Endothelial cell of umbilical vein (primary cell): Measurements from ENCODE around the gene KAZN. TPM values are rescaled to one million over a fixed set of nuclear protein-coding genes. Genes with fewer than 3 reads are reported as not detected.

Source experiments
- BruUV-seq: library from RNA; stranded (reverse); fragments of 400-500 nt; replicated peaks from 2 replicates; lab custom pipeline; 2021; lab: Mats Ljungman, UMichigan
- CTCF ChIA-PET: fragments of 300-600, 350-600 bp; sonication (Branson Sonifier 250); formaldehyde crosslinking; loops from one replicate; lab custom pipeline; 2021; ENCODE audit warnings: antibody characterized with exemption, inconsistent platforms; lab: Charles Lee
- POLR2A ChIA-PET: fragments of 300-600, 350-600 bp; sonication (Branson Sonifier 250); formaldehyde crosslinking; loops from one replicate; lab custom pipeline; 2021; ENCODE audit warnings: antibody characterized with exemption, inconsistent platforms; lab: Charles Lee
- DNase-seq: peaks from one replicate; pipeline ENCODE4 v3.0.0-alpha.2; 2011; ENCODE audit warnings: low read depth, low spot score
- FAIRE-seq: peaks from 2 replicates; lab custom pipeline; 2011; peaks lifted over from hg19 to GRCh38; lab: Jason Lieb, UNC
- H2AFZ ChIP-seq: 2 replicates; pipeline ENCODE4 v1.6.0; 2012; ENCODE audit warnings: low read depth, low read length, control low read depth, inconsistent platforms
- H3K27ac ChIP-seq: 2 replicates; pipeline ENCODE4 v1.5.1; 2011; ENCODE audit warnings: low read depth, mild to moderate bottlenecking, control low read depth, low read length, moderate library complexity; ENCODE audit not compliant: insufficient read depth
- H3K27me3 ChIP-seq, 2 experiments: 2 replicates each; pipeline versions ENCODE4 v1.6.0 to v1.6.1; 2011; ENCODE audit warnings: low read length in 2 of 2, mixed read lengths in 1 of 2; ENCODE audit not compliant: control insufficient read depth in 2 of 2, insufficient read depth in 2 of 2
- H3K36me3 ChIP-seq, 2 experiments: 2 replicates in 1 of 2; 3 replicates in 1 of 2; pipeline ENCODE4 v1.5.1; 2011; ENCODE audit warnings: low read length in 2 of 2, mild to moderate bottlenecking in 1 of 2, moderate library complexity in 1 of 2; ENCODE audit not compliant: control insufficient read depth in 2 of 2, insufficient read depth in 2 of 2; ENCODE audit errors: extremely low read depth in 1 of 2
- H3K4me1 ChIP-seq: 3 replicates; pipeline ENCODE4 v1.5.1; 2011; ENCODE audit warnings: mild to moderate bottlenecking, low read length; ENCODE audit not compliant: control insufficient read depth, insufficient read depth; ENCODE audit errors: extremely low read depth
- H3K4me2 ChIP-seq: 2 replicates; pipeline ENCODE4 v1.6.1; 2011; ENCODE audit warnings: low read length, control low read depth, mixed read lengths; ENCODE audit not compliant: insufficient read depth
- H3K4me3 ChIP-seq, 3 experiments: fragments of 200-600 bp in 1 of 3; sonication (generic), shearing (Covaris generic) in 1 of 3; replicated peaks in 1 of 3; 2 replicates each; pipeline ENCODE4 v1.5.1; 2011 to 2016; ENCODE audit warnings: control low read depth in 3 of 3, low read length in 3 of 3, mild to moderate bottlenecking in 2 of 3, inconsistent platforms in 1 of 3, low read depth in 1 of 3, moderate library complexity in 1 of 3; ENCODE audit not compliant: insufficient read depth in 1 of 3
- H3K79me2 ChIP-seq: 2 replicates; pipeline ENCODE4 v1.6.0; 2012; ENCODE audit warnings: low read length, inconsistent platforms; ENCODE audit not compliant: control insufficient read depth, insufficient read depth
- H3K9ac ChIP-seq: replicated peaks from 2 replicates; pipeline ENCODE3; 2011; ENCODE audit warnings: low read length, control low read depth; ENCODE audit not compliant: insufficient read depth; ENCODE audit errors: extremely low read depth
- H3K9me1 ChIP-seq: replicated peaks from 3 replicates; pipeline ENCODE4 v1.6.0; 2011; ENCODE audit warnings: mild to moderate bottlenecking, low read length; ENCODE audit not compliant: control insufficient read depth, insufficient read depth; ENCODE audit errors: extremely low read depth
- H3K9me3 ChIP-seq: replicated peaks from 2 replicates; pipeline ENCODE4 v1.5.1; 2012; ENCODE audit warnings: low read length, inconsistent platforms; ENCODE audit not compliant: control insufficient read depth, insufficient read depth
- H4K20me1 ChIP-seq: replicated peaks from 2 replicates; pipeline ENCODE3; 2011; ENCODE audit warnings: mild to moderate bottlenecking, low read length; ENCODE audit not compliant: control insufficient read depth, insufficient read depth; ENCODE audit errors: extremely low read depth
- EZH2 ChIP-seq: IDR thresholded peaks from 2 replicates; pipeline ENCODE4 v1.6.1; 2012; ENCODE audit warnings: borderline replicate concordance, low read depth, mild to moderate bottlenecking, moderate library complexity, low read length, inconsistent platforms; ENCODE audit not compliant: severe bottlenecking
- FOS ChIP-seq: IDR thresholded peaks from 2 replicates; pipeline ENCODE4 v1.6.1; 2011; ENCODE audit warnings: mild to moderate bottlenecking, low read length, moderate library complexity, borderline replicate concordance; ENCODE audit not compliant: insufficient read depth
- GATA2 ChIP-seq: IDR thresholded peaks from 2 replicates; pipeline ENCODE4 v1.7.0; 2011; ENCODE audit warnings: low read depth, mild to moderate bottlenecking, moderate library complexity, mixed read lengths, low read length; ENCODE audit not compliant: insufficient read length, insufficient read depth
- JUN ChIP-seq: IDR thresholded peaks from 2 replicates; pipeline ENCODE4 v1.6.1; 2011; ENCODE audit warnings: borderline replicate concordance, low read depth; ENCODE audit not compliant: insufficient read length, insufficient read depth
- MAX ChIP-seq: IDR thresholded peaks from 2 replicates; pipeline ENCODE4 v1.6.1; 2011; ENCODE audit not compliant: insufficient read depth, insufficient read length
- MYC ChIP-seq: IDR thresholded peaks from one replicate; pipeline ENCODE4 v1.6.1; 2011; ENCODE audit warnings: mild to moderate bottlenecking, low read depth, low read length
- POLR2A ChIP-seq: IDR thresholded peaks from 2 replicates; pipeline ENCODE4 v1.6.1; 2012; ENCODE audit warnings: low read depth, mild to moderate bottlenecking, control low read depth, low read length
- POLR2AphosphoS5 ChIP-seq: IDR thresholded peaks from 2 replicates; pipeline ENCODE4 v1.6.1; 2012; ENCODE audit warnings: low read depth, mild to moderate bottlenecking, control low read depth, low read length, moderate library complexity; ENCODE audit not compliant: insufficient read depth
- dilution Hi-C: fragments of 300-500 bp; cut with MboI; formaldehyde crosslinking; loops from one replicate; pipeline ENCODE4 v1.15.0; 2019; ENCODE audit warnings: low sequenced_read_pairs; ENCODE audit not compliant: extremely low pct_ligation_motif_present
- intact Hi-C: fragments of 100-400 bp; cut with micrococcal nuclease; formaldehyde crosslinking; loops from one replicate; pipeline ENCODE4 v1.10.0; 2022
- polyA plus RNA-seq, 4 experiments: library from polyadenylated mRNA; depleted of rRNA in 3 of 4; stranded (reverse) in 3 of 4; unstranded in 1 of 4; fragments of >200 nt; gene quantifications; 2 replicates each; pipeline versions ENCODE4 v1.2.1 to v1.2.3, GENCODE V29; 2011 to 2012; ENCODE audit warnings: missing spikeins in 1 of 4
- total RNA-seq: library from RNA; stranded (reverse); gene quantifications from 2 replicates; pipeline ENCODE4 v1.2.3, GENCODE V29; 2021
- TF ChIP-seq, protein P1 (sequence below), 2 donors: IDR thresholded peaks; 1 replicate in 1 of 2; 2 replicates in 1 of 2; pipeline ENCODE4 v1.5.1; 2011; ENCODE audit warnings: low read length in 2 of 2, mild to moderate bottlenecking in 2 of 2, moderate library complexity in 2 of 2, control low read depth in 1 of 2, inconsistent platforms in 1 of 2, low read depth in 1 of 2; ENCODE audit not compliant: insufficient read depth in 1 of 2; ENCODE audit errors: extremely low read depth in 1 of 2

Gene KAZN
- total and polyA plus RNA-seq, 2 donors (not counting 3 experiments of a cell fraction or from before 2014, with no cell fraction given), result 1.6 to 5.8 TPM

GRCh38 chr1:14713077-14713476 lies 114.6 kb downstream of the KAZN start:
- no peak overlapping the region for H2AFZ ChIP-seq
- no peak overlapping the region for H3K27ac ChIP-seq
- H3K4me2 ChIP-seq, result no peak overlapping the region
- no peak overlapping the region for H3K9ac ChIP-seq
- no TSS peak for BruUV-seq
- TF ChIP-seq, protein P1, sequence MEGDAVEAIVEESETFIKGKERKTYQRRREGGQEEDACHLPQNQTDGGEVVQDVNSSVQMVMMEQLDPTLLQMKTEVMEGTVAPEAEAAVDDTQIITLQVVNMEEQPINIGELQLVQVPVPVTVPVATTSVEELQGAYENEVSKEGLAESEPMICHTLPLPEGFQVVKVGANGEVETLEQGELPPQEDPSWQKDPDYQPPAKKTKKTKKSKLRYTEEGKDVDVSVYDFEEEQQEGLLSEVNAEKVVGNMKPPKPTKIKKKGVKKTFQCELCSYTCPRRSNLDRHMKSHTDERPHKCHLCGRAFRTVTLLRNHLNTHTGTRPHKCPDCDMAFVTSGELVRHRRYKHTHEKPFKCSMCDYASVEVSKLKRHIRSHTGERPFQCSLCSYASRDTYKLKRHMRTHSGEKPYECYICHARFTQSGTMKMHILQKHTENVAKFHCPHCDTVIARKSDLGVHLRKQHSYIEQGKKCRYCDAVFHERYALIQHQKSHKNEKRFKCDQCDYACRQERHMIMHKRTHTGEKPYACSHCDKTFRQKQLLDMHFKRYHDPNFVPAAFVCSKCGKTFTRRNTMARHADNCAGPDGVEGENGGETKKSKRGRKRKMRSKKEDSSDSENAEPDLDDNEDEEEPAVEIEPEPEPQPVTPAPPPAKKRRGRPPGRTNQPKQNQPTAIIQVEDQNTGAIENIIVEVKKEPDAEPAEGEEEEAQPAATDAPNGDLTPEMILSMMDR (IDR thresholded peaks at IDR 0.05; ENCODE audit: extremely low read depth in 1 of 2, insufficient read depth in 1 of 2, low read depth in 1 of 2, low read length in 2 of 2), result no peak
- TF ChIP-seq POLR2A, result no peak
- no peak for TF ChIP-seq EZH2
- no peak for TF ChIP-seq MAX
- no peak for TF ChIP-seq POLR2AphosphoS5
- no peak for TF ChIP-seq MYC
- no peak for TF ChIP-seq JUN
- no peak for TF ChIP-seq FOS
- no peak for TF ChIP-seq GATA2
- H4K20me1 ChIP-seq, result no peaks in the 10 kb centered on the region
- H3K79me2 ChIP-seq, result no peaks in the 10 kb centered on the region
- intact Hi-C loops (no loop called here), dilution Hi-C loops (no loop called here)
- no peak overlapping the region for H3K4me3 ChIP-seq
- H3K36me3 ChIP-seq, result no peaks in the 10 kb centered on the region
- DNase-seq (no peak), FAIRE-seq (no peak)
- no peaks in the 10 kb centered on the region for H3K27me3 ChIP-seq
- no peaks in the 10 kb centered on the region for H3K4me1 ChIP-seq
- no peaks in the 10 kb centered on the region for H3K9me1 ChIP-seq
- ChIA-PET POLR2A (no interaction called here), CTCF (no interaction called here)
- no peaks in the 10 kb centered on the region for H3K9me3 ChIP-seq
